ENCODE data around the gene CCDC88C.

CCDC88C gene

DNA sequence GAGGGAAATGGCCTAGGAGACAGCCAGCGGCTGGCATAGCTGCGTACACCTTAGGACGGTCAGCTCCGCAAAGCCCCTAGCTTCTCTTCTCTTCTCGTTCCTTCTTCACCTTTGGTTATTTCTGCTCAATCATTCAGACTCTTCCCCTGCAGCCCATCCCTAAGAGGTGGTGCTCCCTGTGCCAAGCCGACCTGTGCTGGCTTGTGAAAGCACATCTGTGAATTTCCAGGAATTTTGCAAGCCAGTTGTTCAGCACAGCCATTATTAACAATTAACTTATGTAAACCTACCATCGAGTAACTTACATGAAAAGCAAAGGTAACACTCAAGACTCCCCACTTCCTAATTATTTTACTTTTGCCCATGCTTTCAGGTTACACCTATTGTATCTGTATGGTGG, 152.2 kb downstream of the CCDC88C start:
- no peak overlapping the region for H3K4me2 ChIP-seq (ENCODE audit: low read length)
- H3K27ac ChIP-seq (ENCODE audit: low read length), result no peak overlapping the region
- H4K20me1 ChIP-seq (ENCODE audit: insufficient read depth, low read length), result no peaks in the 10 kb centered on the region
- no peak overlapping the region for H2AFZ ChIP-seq (ENCODE audit: low read depth, low read length)
- TF ChIP-seq EZH2phosphoT487 (IDR thresholded peaks at IDR 0.05; ENCODE audit: low read depth), result no peak
- TF ChIP-seq, protein P1, sequence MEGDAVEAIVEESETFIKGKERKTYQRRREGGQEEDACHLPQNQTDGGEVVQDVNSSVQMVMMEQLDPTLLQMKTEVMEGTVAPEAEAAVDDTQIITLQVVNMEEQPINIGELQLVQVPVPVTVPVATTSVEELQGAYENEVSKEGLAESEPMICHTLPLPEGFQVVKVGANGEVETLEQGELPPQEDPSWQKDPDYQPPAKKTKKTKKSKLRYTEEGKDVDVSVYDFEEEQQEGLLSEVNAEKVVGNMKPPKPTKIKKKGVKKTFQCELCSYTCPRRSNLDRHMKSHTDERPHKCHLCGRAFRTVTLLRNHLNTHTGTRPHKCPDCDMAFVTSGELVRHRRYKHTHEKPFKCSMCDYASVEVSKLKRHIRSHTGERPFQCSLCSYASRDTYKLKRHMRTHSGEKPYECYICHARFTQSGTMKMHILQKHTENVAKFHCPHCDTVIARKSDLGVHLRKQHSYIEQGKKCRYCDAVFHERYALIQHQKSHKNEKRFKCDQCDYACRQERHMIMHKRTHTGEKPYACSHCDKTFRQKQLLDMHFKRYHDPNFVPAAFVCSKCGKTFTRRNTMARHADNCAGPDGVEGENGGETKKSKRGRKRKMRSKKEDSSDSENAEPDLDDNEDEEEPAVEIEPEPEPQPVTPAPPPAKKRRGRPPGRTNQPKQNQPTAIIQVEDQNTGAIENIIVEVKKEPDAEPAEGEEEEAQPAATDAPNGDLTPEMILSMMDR (IDR thresholded peaks at IDR 0.05; ENCODE audit: low read depth, low read length), result no peak
- H3K79me2 ChIP-seq (ENCODE audit: low read length), result no peaks in the 10 kb centered on the region
- no peaks in the 10 kb centered on the region for H3K9me3 ChIP-seq (ENCODE audit: insufficient read depth, low read length)
- H3K4me1 ChIP-seq (ENCODE audit: low read length), result peaks cover 4% of the 10 kb centered on the region; the same call in 1 of the 2 replicates
- no peak overlapping the region for H3K9ac ChIP-seq (ENCODE audit: low read length)
- no peaks in the 10 kb centered on the region for H3K27me3 ChIP-seq (ENCODE audit: low read depth, low read length)
- peaks cover 8% of the 10 kb centered on the region for H3K36me3 ChIP-seq (replicated peaks; ENCODE audit: low read depth, low read length)
- H3K4me3 ChIP-seq (ENCODE audit: low read length), result no peak overlapping the region

DNA sequence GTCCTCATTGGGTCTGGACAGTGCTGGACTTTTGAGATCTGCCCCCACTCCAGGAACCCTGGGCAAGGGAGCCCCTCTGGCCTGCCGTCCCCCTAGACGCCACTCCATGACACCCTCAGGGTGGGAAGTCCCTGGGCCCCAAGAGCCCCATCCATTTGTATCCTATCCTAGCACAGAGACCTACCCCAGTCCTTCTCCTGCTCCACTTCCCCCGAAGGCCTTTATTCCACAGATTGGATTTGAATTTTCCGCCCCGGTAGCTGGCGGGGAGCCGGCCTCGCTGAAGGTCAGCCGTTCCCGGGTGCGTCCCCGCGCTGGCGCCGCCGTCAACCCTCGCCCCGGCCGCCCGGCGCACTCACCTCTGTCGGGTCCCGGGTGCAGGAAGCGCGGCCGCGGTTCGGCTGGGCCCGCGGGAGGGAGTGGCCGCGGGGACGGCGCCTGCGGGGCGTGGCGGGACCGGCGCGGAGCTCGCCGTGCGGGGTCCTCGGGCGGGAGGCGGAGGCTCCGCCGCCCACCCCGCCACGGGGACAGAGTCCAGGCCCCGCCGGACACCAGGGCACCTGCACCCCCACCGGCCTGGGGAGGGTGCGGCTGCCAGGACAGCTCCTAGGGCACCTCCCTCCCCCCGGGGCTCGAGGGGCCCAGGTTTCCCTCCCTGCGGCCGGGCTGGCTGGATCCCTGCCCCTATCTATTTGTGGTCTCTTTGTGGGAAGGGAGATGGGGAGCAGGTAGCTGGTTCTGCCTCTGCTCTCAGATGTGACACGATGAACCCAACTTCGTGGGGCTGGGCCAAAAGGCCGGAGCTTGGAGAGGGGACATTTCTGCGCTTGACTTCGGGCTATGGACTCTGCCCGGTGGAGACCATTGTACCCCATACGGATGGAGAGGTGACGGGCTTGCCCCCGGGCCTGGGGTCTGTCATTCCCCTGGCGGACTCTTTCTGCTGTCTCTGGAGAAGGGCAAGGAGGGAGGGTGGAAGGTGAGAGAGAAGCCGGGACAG, 153.2 kb downstream of the CCDC88C start:
- peaks cover 8% of the 10 kb centered on the region for H3K36me3 ChIP-seq (replicated peaks; ENCODE audit: low read depth, low read length)
- no peak overlapping the region for H2AFZ ChIP-seq (ENCODE audit: low read depth, low read length)
- H3K4me1 ChIP-seq (ENCODE audit: low read length), result peaks cover 4% of the 10 kb centered on the region; the same call in 1 of the 2 replicates
- no peaks in the 10 kb centered on the region for H3K27me3 ChIP-seq (ENCODE audit: low read depth, low read length)
- no peak overlapping the region for H3K4me2 ChIP-seq (ENCODE audit: low read length)
- H3K79me2 ChIP-seq (ENCODE audit: low read length), result no peaks in the 10 kb centered on the region
- H3K9me3 ChIP-seq (ENCODE audit: insufficient read depth, low read length), result no peaks in the 10 kb centered on the region
- H3K9ac ChIP-seq (ENCODE audit: low read length), result no peak overlapping the region
- H4K20me1 ChIP-seq (ENCODE audit: insufficient read depth, low read length), result no peaks in the 10 kb centered on the region
- no peak overlapping the region for H3K4me3 ChIP-seq (ENCODE audit: low read length)
- no peak overlapping the region for H3K27ac ChIP-seq (ENCODE audit: low read length)
- TF ChIP-seq, protein P1 (IDR thresholded peaks at IDR 0.05; ENCODE audit: low read depth, low read length), result no peak
- TF ChIP-seq EZH2phosphoT487 (IDR thresholded peaks at IDR 0.05; ENCODE audit: low read depth), result no peak

DNA sequence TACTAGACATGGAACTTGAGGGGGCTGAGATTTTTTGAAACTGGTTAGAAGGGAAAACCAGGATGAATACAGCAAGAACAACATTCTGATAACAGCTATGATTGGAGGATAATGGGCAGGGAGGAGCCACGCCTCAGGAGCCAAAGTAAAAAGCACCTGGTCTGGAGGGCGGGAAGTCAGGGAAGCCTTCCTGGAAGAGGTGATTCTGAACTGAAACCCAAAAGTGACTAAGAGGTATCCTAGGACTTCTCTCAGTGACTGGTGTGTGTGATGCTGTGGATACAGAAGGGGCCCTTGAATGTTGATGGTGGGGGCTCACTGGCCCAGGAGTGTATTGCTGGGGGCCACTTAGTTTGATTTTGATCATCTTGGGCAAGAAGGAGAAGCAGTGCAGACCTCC, 154.3 kb downstream of the CCDC88C start:
- Histone ChIP-seq H2AFZ (ENCODE audit: low read depth, low read length) (no peak overlapping the region), H3K9ac (ENCODE audit: low read length) (no peak overlapping the region), H3K27ac (ENCODE audit: low read length) (no peak overlapping the region), H3K79me2 (ENCODE audit: low read length) (no peaks in the 10 kb centered on the region), H3K4me2 (ENCODE audit: low read length) (no peak overlapping the region), H3K36me3 (replicated peaks; ENCODE audit: low read depth, low read length) (peaks cover 3% of the 10 kb centered on the region), H3K4me3 (ENCODE audit: low read length) (no peak overlapping the region), H4K20me1 (ENCODE audit: insufficient read depth, low read length) (no peaks in the 10 kb centered on the region), H3K4me1 (ENCODE audit: low read length) (peaks cover 4% of the 10 kb centered on the region; the same call in 1 of the 2 replicates), H3K9me3 (ENCODE audit: insufficient read depth, low read length) (no peaks in the 10 kb centered on the region), H3K27me3 (ENCODE audit: low read depth, low read length) (no peaks in the 10 kb centered on the region)
- TF ChIP-seq EZH2phosphoT487 (IDR thresholded peaks at IDR 0.05; ENCODE audit: low read depth), result no peak
- TF ChIP-seq, protein P1 (IDR thresholded peaks at IDR 0.05; ENCODE audit: low read depth, low read length), result no peak

DNA sequence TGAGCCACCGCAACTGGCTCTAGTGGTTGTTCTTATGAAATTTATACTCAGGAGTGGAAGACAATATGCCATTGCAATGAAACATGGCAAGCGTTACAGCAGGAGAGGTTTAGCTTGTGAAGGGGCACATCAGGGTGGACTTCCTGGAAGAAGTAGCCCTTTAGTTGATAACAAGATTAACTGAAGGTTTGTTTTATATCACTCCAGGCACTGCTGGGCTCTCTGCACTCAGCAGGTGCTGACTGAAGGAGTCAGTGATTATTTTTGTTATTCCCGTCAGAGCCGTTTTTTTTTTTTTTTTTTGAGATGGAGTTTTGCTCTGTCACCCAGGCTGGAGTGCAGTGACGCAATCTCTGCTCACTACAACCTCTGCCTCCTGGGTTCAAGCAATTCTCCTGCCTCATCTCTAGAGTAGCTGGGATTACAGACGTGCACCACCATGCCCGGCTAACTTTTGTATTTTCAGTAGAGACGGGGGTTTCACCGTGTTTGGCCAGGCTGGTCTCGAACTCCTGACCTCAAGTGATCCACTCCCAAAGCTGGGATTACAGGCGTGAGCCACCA, 155.6 kb downstream of the CCDC88C start:
- peaks cover 13% of the 10 kb centered on the region for H3K4me1 ChIP-seq (ENCODE audit: low read length)
- no peak overlapping the region for H3K4me2 ChIP-seq (ENCODE audit: low read length)
- H3K36me3 ChIP-seq (replicated peaks; ENCODE audit: low read depth, low read length), result no peaks in the 10 kb centered on the region
- no peaks in the 10 kb centered on the region for H3K27me3 ChIP-seq (ENCODE audit: low read depth, low read length)
- no peaks in the 10 kb centered on the region for H4K20me1 ChIP-seq (ENCODE audit: insufficient read depth, low read length)
- no peak overlapping the region for H2AFZ ChIP-seq (ENCODE audit: low read depth, low read length)
- no peak overlapping the region for H3K9ac ChIP-seq (ENCODE audit: low read length)
- TF ChIP-seq, protein P1 (IDR thresholded peaks at IDR 0.05; ENCODE audit: low read depth, low read length), result no peak
- TF ChIP-seq EZH2phosphoT487 (IDR thresholded peaks at IDR 0.05; ENCODE audit: low read depth), result no peak
- H3K4me3 ChIP-seq (ENCODE audit: low read length), result no peak overlapping the region
- no peaks in the 10 kb centered on the region for H3K79me2 ChIP-seq (ENCODE audit: low read length)
- H3K9me3 ChIP-seq (ENCODE audit: insufficient read depth, low read length), result no peaks in the 10 kb centered on the region
- no peak overlapping the region for H3K27ac ChIP-seq (ENCODE audit: low read length)

Data from OCI-LY3 (cell line).